NCI-H2081 (cell line): Measurements from ENCODE around the gene CDH22.
A peak's percentile ranks its signal among the peaks of the same experiment; 100 is the strongest.

ENCODE experiments used
- DNase-seq, 2 experiments: peaks; one replicate each; lab custom pipeline; 2025; lab: John Stamatoyannopoulos, UW

The CDH22 gene

GRCh38 chr20:46243707-46244628 lies 64.3 kb downstream of the CDH22 start:
- no peak for DNase-seq

GRCh38 chr20:46242390-46242789 lies 65.9 kb downstream of the CDH22 start:
- DNase-seq, result no peak

GRCh38 chr20:46240881-46241280 lies 67.4 kb downstream of the CDH22 start:
- no peak for DNase-seq

- DNase-seq, result no peak
Observed at GRCh38 chr20:46240065-46240464, 68.2 kb downstream of the CDH22 start.

- no peak for DNase-seq
Observed at GRCh38 chr20:46237736-46238135, 70.6 kb downstream of the CDH22 start.

- no peak for DNase-seq
Observed at GRCh38 chr20:46237227-46237626, 71.1 kb downstream of the CDH22 start.

- DNase-seq, result no peak
Observed at GRCh38 chr20:46235077-46235476, 73.2 kb downstream of the CDH22 start.

GRCh38 chr20:46233701-46234100 lies 74.6 kb downstream of the CDH22 start:
- DNase-seq, result no peak

GRCh38 chr20:46232539-46232938 lies 75.8 kb downstream of the CDH22 start:
- DNase-seq, result no peak

GRCh38 chr20:46230801-46231282 lies 77.5 kb downstream of the CDH22 start:
- no peak for DNase-seq

GRCh38 chr20:46230106-46230491 lies 78.2 kb downstream of the CDH22 start:
- no peak for DNase-seq

- no peak for DNase-seq
Observed at GRCh38 chr20:46229478-46230105, 78.7 kb downstream of the CDH22 start.

- DNase-seq, result no peak
Observed at GRCh38 chr20:46228670-46229069, 79.6 kb downstream of the CDH22 start.

- DNase-seq, result no peak
Observed at GRCh38 chr20:46227272-46227767, 81.0 kb downstream of the CDH22 start.

- DNase-seq, result no peak
Observed at GRCh38 chr20:46226602-46227001, 81.7 kb downstream of the CDH22 start.

- DNase-seq, result no peak
Observed at GRCh38 chr20:46222521-46223007, 85.7 kb downstream of the CDH22 start.

- no peak for DNase-seq
Observed at GRCh38 chr20:46221256-46221833, 87.0 kb downstream of the CDH22 start.

- DNase-seq, result peak; percentile 60 to 62
Observed at GRCh38 chr20:46220455-46221207, 87.7 kb downstream of the CDH22 start.

- DNase-seq, result no peak
Observed at GRCh38 chr20:46219920-46220319, 88.4 kb downstream of the CDH22 start.

- no peak for DNase-seq
Observed at GRCh38 chr20:46219190-46219589, 89.1 kb downstream of the CDH22 start.

GRCh38 chr20:46218656-46219055 lies 89.6 kb downstream of the CDH22 start:
- DNase-seq, result peak in 1 of 2 experiments; percentile 43

- DNase-seq, result no peak
Observed at GRCh38 chr20:46217583-46217982, 90.7 kb downstream of the CDH22 start.
